Measurements from ENCODE around the gene FAM168A. TPM values are rescaled to one million over a fixed set of nuclear protein-coding genes. Genes with fewer than 3 reads are reported as not detected.

FAM168A gene
- total RNA-seq, 2 experiments from 2014 or later = 10.1 to 23.7 TPM

DNA sequence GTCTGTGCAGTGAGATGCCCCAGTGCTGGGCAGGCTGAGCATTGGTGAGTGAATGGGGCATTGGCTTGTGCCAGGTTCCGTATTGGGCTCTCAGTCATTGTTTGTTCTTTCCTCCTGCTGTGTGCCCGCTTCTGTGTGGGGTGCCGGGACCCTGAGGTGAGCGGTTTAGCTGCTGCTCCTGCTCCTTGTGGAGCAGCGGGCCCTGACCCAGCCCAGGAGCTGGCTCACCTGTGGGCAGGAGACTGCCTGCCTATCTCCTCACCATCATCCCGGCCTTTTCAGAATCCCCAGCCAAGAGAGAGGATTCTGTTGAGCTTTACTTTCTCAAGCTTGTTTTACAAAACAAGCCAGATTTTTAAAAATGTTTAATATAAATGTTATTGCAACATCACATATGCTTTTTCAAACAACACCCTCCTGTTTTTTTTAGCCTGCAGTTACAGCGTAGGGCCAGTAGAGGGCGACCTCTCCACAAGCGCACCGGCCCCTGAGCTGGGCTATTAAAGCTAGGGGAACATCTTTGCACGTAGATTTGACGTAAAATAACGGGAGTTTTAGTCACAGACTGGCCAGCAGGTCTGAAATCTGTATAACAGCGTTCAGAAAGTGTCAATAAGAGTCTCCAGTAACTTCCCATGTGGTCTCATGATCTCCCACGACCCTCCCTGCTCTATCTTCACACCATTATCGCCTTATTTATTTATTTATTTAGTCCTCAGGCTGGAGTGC is 246.8 kb downstream of the FAM168A start:
- no peak overlapping the region for H3K4me3 ChIP-seq (ENCODE audit: low read depth, low read length, poor library complexity, severe bottlenecking)
- no peaks in the 10 kb centered on the region for H3K36me3 ChIP-seq (ENCODE audit: insufficient read depth, low read length)
- TF ChIP-seq, protein P1, sequence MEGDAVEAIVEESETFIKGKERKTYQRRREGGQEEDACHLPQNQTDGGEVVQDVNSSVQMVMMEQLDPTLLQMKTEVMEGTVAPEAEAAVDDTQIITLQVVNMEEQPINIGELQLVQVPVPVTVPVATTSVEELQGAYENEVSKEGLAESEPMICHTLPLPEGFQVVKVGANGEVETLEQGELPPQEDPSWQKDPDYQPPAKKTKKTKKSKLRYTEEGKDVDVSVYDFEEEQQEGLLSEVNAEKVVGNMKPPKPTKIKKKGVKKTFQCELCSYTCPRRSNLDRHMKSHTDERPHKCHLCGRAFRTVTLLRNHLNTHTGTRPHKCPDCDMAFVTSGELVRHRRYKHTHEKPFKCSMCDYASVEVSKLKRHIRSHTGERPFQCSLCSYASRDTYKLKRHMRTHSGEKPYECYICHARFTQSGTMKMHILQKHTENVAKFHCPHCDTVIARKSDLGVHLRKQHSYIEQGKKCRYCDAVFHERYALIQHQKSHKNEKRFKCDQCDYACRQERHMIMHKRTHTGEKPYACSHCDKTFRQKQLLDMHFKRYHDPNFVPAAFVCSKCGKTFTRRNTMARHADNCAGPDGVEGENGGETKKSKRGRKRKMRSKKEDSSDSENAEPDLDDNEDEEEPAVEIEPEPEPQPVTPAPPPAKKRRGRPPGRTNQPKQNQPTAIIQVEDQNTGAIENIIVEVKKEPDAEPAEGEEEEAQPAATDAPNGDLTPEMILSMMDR (conservative IDR thresholded peaks at IDR 0.05; ENCODE audit: low read length) = peak; percentile 99
- TF ChIP-seq EZH2phosphoT487 (IDR thresholded peaks at IDR 0.05; ENCODE audit: borderline replicate concordance, low read depth, low read length) = no peak
- H3K4me1 ChIP-seq (ENCODE audit: insufficient read depth, low read length, poor library complexity, severe bottlenecking) = no peaks in the 10 kb centered on the region
- ChIA-PET POLR2A (no interaction called here), CTCF (ENCODE audit: unreplicated experiment) (interaction anchor here (0.5 to 1.8 kb wide), 10 partner anchors 9 to 312 kb away, joined by 3 to 10 read pairs (median 4); no protein-coding TSS in a partner anchor)
- no peak overlapping the region for H3K27ac ChIP-seq (ENCODE audit: low read depth, low read length, poor library complexity, severe bottlenecking)
- no TSS peak for BruUV-seq (replicated peaks)
- peak; percentile 78 for DNase-seq (ENCODE audit: low spot score)
- intact Hi-C loops (cut with micrococcal nuclease; ENCODE audit: unreplicated experiment) = loop anchor here (1.0 kb wide), 2 partner anchors 42 to 310 kb away; no protein-coding TSS in a partner anchor
- H2AFZ ChIP-seq (ENCODE audit: low read length) = no peak overlapping the region
- H3K9me2 ChIP-seq (ENCODE audit: insufficient read depth, low read length) = no peaks in the 10 kb centered on the region
- H3K9me3 ChIP-seq (ENCODE audit: low read length) = no peaks in the 10 kb centered on the region
- H3K79me2 ChIP-seq (ENCODE audit: insufficient read depth, low read depth, low read length) = no peaks in the 10 kb centered on the region
- H4K20me1 ChIP-seq (ENCODE audit: insufficient read depth, low read length) = no peaks in the 10 kb centered on the region
- H3K4me2 ChIP-seq (ENCODE audit: low read length) = no peak overlapping the region; the same call in 1 of the 2 replicates

Small RNA genes within 50 kb of the gene (small RNA-seq; reads per million reads assigned to genes)
- gene AP000763.2 (not detected), gene HMGN2P38 (not detected)

Other genes with a start within 250 kb of the FAM168A start
- 16.6 and 21.5 TPM in 2 replicates for gene RELT, start 221.7 kb downstream of the FAM168A start, total RNA-seq (2014; rRNA removed; shearing (Covaris generic))
- 24.7 and 30.8 TPM in 2 replicates for gene RELT, start 221.7 kb downstream of the FAM168A start, total RNA-seq (2022)
- gene PLEKHB1, start 48.5 kb upstream of the FAM168A start, total RNA-seq (2014; rRNA removed; shearing (Covaris generic)) = 2.3 and 5.4 TPM in 2 replicates
- 9.2 and 11.8 TPM in 2 replicates for gene PLEKHB1, start 48.5 kb upstream of the FAM168A start, total RNA-seq (2022)
- gene RAB6A, start 163.0 kb upstream of the FAM168A start, total RNA-seq (2014; rRNA removed; shearing (Covaris generic)) = 45.3 and 46.5 TPM in 2 replicates
- gene RAB6A, start 163.0 kb upstream of the FAM168A start, total RNA-seq (2022) = 70.4 and 72.9 TPM in 2 replicates
- gene MRPL48, start 189.8 kb upstream of the FAM168A start, total RNA-seq (2014; rRNA removed; shearing (Covaris generic)) = 167 and 180 TPM in 2 replicates
- 63.9 and 64.4 TPM in 2 replicates for gene MRPL48, start 189.8 kb upstream of the FAM168A start, total RNA-seq (2022)